ENCODE measurements around the gene NUDT4B.
"Not testable (repeated sequence)": the region's sequence is repeated elsewhere in the genome, so short reads cannot be mapped to it uniquely, and the experiment has no call there.

The NUDT4B gene

GRCh38 chr1:148748563-148749334 is at the start of gene NUDT4B:
TSS of gene NUDT4B (plus strand) at chr1:148748774. CDS start at chr1:148748953, 179 bp downstream.
- not testable (repeated sequence) for H3K27ac ChIP-seq; DNase-seq (ENCODE audit: low read depth, low spot score)

DNA sequence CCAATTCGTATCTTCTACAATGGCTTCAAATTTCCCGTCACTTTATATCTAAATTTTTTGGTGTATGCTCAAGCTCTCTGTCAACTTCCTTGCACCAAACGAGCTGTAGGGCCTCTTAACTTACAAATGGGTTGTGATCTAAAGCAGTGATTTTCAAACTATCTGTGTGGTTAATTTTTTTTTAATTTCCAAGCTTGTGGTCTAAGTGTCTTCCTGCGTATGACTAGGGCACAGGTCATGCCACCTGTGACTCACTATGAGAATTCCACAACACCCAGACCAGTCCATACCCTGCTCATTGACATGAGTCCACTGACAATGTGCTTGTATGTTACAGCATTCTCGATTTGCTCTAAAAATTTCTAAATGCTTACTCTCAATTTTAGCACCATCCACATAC is 49.2 kb upstream of the NUDT4B start:
- DNase-seq (ENCODE audit: low read depth, low spot score); H3K27ac ChIP-seq: not testable (repeated sequence)

DNA sequence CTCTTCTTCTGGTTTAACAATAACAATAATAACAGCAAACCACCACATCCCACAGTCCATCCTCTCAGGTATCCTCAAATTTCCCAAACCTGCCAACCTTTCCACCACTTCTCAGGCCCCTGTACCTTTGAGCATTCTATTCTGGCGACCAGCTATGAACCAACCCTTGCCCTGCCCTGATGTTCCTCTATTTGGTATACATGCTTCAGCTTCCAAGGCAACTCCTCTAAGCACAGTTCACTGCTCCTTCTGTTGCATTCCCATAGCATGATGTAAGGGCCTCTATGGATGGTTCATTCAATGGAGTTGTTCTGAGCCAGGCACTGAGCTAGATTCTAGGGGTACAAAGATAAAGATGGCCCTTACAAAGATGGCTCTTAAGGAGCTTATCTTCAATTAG is 46.3 kb upstream of the NUDT4B start:
- DNase-seq (ENCODE audit: low read depth, low spot score); H3K27ac ChIP-seq: not testable (repeated sequence)

- not testable (repeated sequence) for DNase-seq (ENCODE audit: low read depth, low spot score); H3K27ac ChIP-seq
These were observed 44.5 kb upstream of the NUDT4B start for GRCh38 chr1:148703973-148704591.

DNA sequence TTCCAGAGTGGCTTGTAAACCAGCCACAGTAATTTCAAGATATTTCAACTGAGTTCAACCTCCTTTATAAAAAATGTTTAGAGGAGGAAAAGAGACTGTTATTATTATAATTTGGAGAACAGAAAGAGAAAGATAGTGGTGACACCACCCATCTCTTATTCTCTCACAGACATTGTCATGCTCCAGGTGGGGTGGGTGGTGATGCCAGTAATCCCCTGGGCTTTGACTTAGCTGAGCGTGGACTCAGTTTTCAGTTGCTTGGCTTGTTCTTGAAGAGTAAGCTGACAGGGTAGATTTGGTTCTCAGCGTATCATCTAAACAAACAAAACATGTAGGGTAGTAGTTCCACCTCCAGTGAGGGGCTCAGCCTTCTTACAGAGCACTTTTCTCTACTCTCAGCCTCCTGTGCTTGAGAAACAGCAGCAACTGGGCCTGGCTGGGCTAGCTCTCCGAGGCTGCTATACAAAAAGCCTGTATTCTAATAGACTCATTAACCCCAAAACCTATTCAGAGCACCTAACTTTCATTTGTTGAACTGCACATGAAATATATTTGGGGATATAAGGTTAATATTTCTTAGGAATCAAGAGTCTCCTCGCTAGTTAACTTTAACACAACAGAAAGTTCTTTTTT is 43.1 kb upstream of the NUDT4B start:
- DNase-seq (ENCODE audit: low read depth, low spot score); H3K27ac ChIP-seq: not testable (repeated sequence)

DNA sequence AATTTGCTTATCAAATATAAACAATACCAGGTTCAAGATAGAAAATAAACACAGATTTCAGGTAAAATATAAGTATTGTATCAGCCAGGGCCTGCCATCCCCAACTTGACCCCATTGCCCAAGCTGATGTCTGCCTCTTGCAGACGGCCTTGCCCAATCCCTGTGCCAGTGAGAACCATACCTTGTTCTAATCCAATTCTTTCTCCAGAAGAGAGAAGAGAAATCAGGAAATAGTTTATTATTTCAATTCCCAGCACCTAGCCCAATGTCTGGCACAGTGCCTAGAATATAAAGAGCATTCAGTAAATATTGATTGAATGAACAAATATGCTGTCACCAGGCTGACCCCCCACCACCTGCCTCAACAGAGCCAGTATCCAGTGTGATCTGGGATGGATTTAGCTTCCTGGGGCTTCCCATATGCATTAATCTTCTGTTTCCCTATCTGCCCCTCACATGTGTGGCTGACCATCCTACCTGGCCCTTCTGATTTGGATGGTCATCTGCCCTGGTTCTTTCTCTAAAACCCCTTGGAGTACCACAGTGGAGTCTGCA is 39.7 kb upstream of the NUDT4B start:
- not testable (repeated sequence) for DNase-seq (ENCODE audit: low read depth, low spot score); H3K27ac ChIP-seq

DNA sequence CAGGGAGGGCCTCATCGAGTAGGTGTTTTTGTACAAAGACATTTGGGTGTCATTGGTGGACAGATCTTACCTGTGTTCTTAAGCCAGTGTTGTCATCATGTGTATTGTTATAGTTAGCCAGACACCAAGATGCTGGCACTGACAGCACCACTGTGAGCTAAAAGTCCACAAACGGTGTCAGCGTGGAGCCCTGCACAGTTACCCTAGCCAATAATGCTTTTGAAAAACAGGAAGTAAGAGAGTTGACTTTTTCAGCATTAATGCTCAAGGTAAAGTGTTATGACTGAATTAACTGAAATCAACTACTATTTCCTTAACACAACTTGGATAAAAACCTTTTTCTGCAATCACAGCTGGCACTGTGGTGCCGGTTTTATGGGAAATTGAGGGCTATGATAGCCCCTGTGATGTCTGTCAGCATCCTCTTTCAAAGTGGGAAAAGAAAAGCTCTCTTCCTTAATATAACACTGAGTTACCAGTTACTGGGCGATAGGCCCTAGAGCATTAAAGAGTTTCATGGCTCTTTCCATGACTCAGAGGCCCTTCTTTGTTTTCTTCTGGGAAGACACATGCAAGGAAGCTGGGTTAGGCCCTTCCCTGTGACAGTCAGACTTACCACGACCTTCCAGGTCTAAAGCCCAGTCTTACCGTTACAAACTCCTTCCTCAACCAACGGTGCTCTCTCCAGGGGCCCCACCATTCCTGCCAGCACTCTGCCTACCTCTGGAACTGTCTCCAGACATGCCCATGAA is 37.6 kb upstream of the NUDT4B start:
- not testable (repeated sequence) for DNase-seq (ENCODE audit: low read depth, low spot score); H3K27ac ChIP-seq

GRCh38 chr1:148712353-148712752 is 36.2 kb upstream of the NUDT4B start:
- DNase-seq (ENCODE audit: low read depth, low spot score); H3K27ac ChIP-seq: not testable (repeated sequence)

GRCh38 chr1:148715518-148715917 is 33.1 kb upstream of the NUDT4B start:
- H3K27ac ChIP-seq; DNase-seq (ENCODE audit: low read depth, low spot score): not testable (repeated sequence)

DNA sequence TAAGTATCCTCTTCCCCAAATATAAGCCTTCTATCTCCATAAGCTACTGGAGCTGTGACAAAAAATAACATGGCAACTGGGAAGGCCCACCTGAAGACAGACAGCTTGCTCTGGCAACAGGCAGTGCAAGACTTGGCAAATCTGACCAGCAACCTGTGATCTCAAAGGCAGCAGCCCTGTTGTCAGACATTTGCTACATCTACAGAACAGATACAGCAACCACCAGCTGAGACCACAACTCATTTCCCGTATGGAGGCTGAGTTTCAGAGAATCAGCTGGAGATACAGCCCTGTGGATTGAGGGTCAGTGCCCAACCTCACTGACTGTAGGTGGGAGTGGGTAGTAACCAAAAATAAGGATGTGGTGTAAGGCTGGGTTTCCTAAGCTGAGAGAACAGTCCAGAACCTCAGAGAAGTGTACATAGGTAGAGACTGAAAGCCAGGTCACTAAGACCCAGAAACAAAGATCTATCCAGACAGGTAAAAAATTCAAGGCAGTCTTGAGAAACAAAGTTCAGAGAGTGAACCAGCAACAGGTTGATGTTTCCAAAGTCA is 31.5 kb upstream of the NUDT4B start:
- not testable (repeated sequence) for H3K27ac ChIP-seq; DNase-seq (ENCODE audit: low read depth, low spot score)

DNA sequence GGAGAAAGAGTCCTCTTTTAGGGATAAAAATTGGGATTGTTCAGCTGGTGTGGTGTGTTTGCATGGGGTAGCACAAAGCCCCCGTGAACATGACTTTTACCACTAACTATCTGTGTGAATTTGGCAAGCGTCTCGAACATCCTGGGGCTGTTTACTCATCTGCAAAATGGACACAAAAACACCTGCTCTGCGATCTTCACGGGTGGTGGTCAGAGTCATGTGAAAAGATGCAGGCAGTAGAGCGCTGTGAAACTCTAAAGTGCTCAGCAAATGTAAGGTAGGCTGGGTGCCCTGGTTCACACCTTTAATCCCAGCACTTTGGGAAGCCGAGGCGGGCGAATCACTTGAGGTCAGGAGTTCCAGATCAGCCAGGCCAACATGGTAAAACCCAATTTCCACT is 27.7 kb upstream of the NUDT4B start:
- DNase-seq (ENCODE audit: low read depth, low spot score); H3K27ac ChIP-seq: not testable (repeated sequence)

DNA sequence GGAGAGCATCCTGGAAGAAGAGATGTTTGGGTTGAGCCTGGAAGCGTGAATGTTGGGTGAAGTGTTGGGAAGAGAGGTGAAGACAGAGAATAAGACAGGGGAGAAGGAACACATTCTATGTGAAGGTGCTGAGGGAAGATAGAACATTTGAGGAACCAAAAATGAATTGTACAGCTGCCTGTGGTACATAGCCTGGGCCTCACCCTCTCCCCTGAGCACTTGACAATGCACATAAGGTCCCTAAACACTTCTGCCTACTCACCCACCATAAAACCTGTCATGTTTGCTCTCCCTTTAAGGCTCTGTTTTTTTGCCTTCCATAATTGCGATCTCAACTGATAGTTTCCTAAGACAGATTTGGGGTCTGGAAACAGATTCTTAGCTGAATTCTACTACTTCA is 25.8 kb upstream of the NUDT4B start:
- not testable (repeated sequence) for H3K27ac ChIP-seq

GRCh38 chr1:148723515-148723914 is 25.1 kb upstream of the NUDT4B start:
- H3K27ac ChIP-seq; DNase-seq (ENCODE audit: low read depth, low spot score): not testable (repeated sequence)

More for the DNA sequence above, 25.8 kb upstream of the NUDT4B start:
- not testable (repeated sequence) for DNase-seq (ENCODE audit: low read depth, low spot score)

DNA sequence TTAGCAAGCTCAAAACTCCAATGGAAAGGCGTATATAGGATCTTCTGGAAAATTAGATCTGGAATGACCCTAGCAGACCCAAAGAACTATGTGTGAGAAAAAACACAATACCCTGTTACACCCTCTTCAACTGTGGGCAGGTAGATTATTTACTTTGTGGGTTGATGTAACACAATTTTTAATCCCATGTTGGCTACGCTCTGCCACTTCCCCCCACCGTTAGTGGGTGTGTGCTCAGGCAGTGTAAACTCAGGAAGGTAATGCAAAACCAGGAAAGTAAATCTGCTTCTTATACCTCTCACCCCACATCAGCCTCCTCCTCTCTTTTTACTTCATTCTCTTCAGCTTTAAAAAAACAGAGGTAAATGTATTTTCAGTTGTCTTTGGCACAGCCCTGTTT is 23.7 kb upstream of the NUDT4B start:
- not testable (repeated sequence) for DNase-seq (ENCODE audit: low read depth, low spot score); H3K27ac ChIP-seq

DNA sequence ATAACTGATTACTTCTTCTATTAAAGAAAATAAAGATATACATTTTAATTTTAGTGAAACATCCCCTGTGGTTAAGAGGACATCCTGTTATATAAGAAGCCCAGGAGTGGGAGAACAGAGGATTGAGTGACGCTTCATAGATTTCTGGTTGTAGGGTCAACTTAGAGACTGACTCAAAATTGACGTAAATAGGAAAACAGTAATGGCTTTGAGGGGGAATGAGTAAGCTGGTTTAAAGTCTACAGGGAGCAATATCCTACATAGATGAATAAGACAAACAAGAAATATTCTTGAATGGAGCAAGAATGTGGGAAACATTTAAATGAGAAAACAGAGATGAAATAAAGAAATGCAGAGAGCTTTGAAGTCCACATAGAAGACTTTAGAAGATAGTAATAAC is 20.7 kb upstream of the NUDT4B start:
- H3K27ac ChIP-seq; DNase-seq (ENCODE audit: low read depth, low spot score): not testable (repeated sequence)

DNA sequence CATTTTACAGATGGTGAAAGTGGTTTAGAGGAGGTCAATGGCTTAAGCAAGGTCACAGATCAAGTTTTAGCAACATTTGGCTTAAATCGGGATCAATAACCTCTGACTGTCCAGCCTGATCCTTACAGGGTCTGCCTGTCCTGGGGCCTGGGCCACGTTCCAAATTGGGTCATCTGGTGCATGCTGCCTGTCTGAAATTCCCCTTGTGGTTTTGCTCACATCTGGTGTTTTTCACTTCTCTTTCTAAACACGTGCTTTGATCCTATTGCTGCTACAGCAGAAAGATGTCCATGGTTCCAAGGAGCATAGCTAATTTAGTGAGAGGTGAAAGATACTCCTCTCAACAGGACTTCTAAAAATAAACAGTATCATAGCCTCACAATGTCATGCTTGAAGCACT is 19.4 kb upstream of the NUDT4B start:
- DNase-seq (ENCODE audit: low read depth, low spot score); H3K27ac ChIP-seq: not testable (repeated sequence)

GRCh38 chr1:148729541-148729940 is 19.0 kb upstream of the NUDT4B start:
- not testable (repeated sequence) for DNase-seq (ENCODE audit: low read depth, low spot score); H3K27ac ChIP-seq

GRCh38 chr1:148732277-148732676 is 16.3 kb upstream of the NUDT4B start:
- not testable (repeated sequence) for DNase-seq (ENCODE audit: low read depth, low spot score); H3K27ac ChIP-seq

DNA sequence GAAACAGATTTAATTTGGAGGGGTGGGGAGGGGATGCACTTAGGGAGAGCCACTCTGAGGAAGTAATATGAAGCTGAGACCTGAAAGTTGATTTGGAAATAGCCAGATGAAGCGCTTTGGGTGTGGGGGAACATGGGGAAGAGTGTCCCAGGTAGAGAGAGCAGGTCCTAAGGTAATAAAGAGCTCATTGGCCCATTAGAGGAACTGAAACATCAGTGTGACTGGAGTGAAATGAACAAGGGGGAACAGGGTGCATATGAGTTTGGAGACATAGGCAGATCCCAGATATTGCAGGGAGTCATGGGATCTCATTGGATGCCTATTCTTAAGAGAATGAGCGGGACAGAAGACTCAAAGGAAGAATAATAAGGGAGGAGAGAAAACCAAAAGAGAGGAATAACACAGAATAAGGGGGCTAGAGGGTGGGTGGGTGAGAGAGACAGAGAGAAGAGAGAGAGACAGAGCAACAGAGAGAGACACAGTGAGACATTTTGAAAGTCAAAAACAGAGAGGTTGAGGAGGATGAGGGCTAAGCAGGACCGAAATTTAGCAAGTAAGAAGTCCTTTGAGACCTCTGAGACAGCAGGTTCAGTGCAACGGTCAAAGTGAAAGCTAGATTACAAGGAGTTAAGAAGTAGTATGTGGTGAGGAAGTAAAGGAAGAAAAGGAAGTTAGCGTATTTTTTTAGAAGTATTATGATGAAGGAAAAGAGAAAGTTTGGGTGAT is 14.8 kb upstream of the NUDT4B start:
- H3K27ac ChIP-seq; DNase-seq (ENCODE audit: low read depth, low spot score): not testable (repeated sequence)
